Fibroblast of villous mesenchyme (primary cell): ENCODE results near the gene TLL2. TPM values are rescaled to one million over a fixed set of nuclear protein-coding genes. Genes with fewer than 3 reads are reported as not detected.

ENCODE experiments used
- DNase-seq: peaks from one replicate; pipeline ENCODE4 v3.0.0-alpha.2; 2010; ENCODE audit warnings: low read depth
- H3K4me3 ChIP-seq: 2 replicates; pipeline ENCODE4 v1.5.1; 2011; ENCODE audit warnings: low read depth, mild to moderate bottlenecking, low read length
- CTCF ChIP-seq: IDR thresholded peaks from 2 replicates; pipeline ENCODE4 v1.5.1; 2012; ENCODE audit warnings: low read depth, mild to moderate bottlenecking, low read length; ENCODE audit not compliant: insufficient read depth
- total RNA-seq: library from RNA; depleted of rRNA; stranded (reverse); fragments of >200 nt; gene quantifications from 2 replicates; pipeline ENCODE4 v1.2.3, GENCODE V29; 2012

Gene TLL2
- total RNA-seq, 1 donor: under 0.01 TPM

GRCh38 chr10:96541921-96542320, 28.2 kb upstream of the TLL2 start:
- H3K4me3 ChIP-seq: no peak overlapping the region
- TF ChIP-seq CTCF: no peak
- DNase-seq: peak; percentile 55

GRCh38 chr10:96540240-96540639, 26.5 kb upstream of the TLL2 start:
- no peak overlapping the region for H3K4me3 ChIP-seq
- no peak for DNase-seq
- TF ChIP-seq CTCF: no peak

GRCh38 chr10:96538683-96539082, 25.0 kb upstream of the TLL2 start:
- no peak for DNase-seq
- no peak overlapping the region for H3K4me3 ChIP-seq
- no peak for TF ChIP-seq CTCF

GRCh38 chr10:96536129-96536528, 22.4 kb upstream of the TLL2 start:
- TF ChIP-seq CTCF: no peak
- H3K4me3 ChIP-seq: no peak overlapping the region
- no peak for DNase-seq

- TF ChIP-seq CTCF: no peak
- H3K4me3 ChIP-seq: no peak overlapping the region
- DNase-seq: peak; percentile 82
These were observed 18.8 kb upstream of the TLL2 start for GRCh38 chr10:96532523-96532922.

GRCh38 chr10:96529634-96530279, 16.0 kb upstream of the TLL2 start:
- H3K4me3 ChIP-seq: no peak overlapping the region
- no peak for TF ChIP-seq CTCF
- DNase-seq: no peak

GRCh38 chr10:96524741-96525140, 11.0 kb upstream of the TLL2 start:
- no peak for DNase-seq
- no peak overlapping the region for H3K4me3 ChIP-seq
- no peak for TF ChIP-seq CTCF
